ENCODE results near the gene KLHL4. TPM values are rescaled to one million over a fixed set of nuclear protein-coding genes. Genes with fewer than 3 reads are reported as not detected.

The KLHL4 gene
- total and polyA plus RNA-seq, 2 of the 8 experiments (the other 6 are each of a cell fraction or from before 2014, with no cell fraction given): 8.8 to 16.0 TPM

- H2BK15ac ChIP-seq (ENCODE audit: low read length): no peak overlapping the region
- no peak overlapping the region for H3K56ac ChIP-seq (replicated peaks; ENCODE audit: insufficient read length, low read depth, low read length)
- no peak overlapping the region for H3K4me3 ChIP-seq (ENCODE audit: extremely low read depth in 1 of 4, insufficient read depth in 2 of 4, low read depth in 3 of 4, low read length in 4 of 4)
- H4K91ac ChIP-seq (replicated peaks; ENCODE audit: insufficient read length, low read length): no peak overlapping the region
- no peaks in the 10 kb centered on the region for H3K9me3 ChIP-seq (ENCODE audit: insufficient read depth in 2 of 2, low read depth in 1 of 2, low read length in 1 of 2)
- no peaks in the 10 kb centered on the region for H3K27me3 ChIP-seq (replicated peaks in 1 of 4; ENCODE audit: control insufficient read depth in 3 of 4, extremely low read depth in 1 of 4, insufficient read depth in 3 of 4, low read length in 3 of 4)
- no peak overlapping the region for H2AFZ ChIP-seq (ENCODE audit: low read length)
- ChIA-PET CTCF (ENCODE audit: partially characterized antibody) (interaction anchor here (1.3 kb wide), 1 partner anchor 37 kb away, joined by 3 read pairs; no protein-coding TSS in a partner anchor), POLR2A (ENCODE audit: partially characterized antibody) (no interaction called here)
- no peaks in the 10 kb centered on the region for H4K20me1 ChIP-seq (replicated peaks in 1 of 2; ENCODE audit: control insufficient read depth in 1 of 2, insufficient read depth in 2 of 2, low read length in 2 of 2)
- no peak overlapping the region for H4K8ac ChIP-seq (ENCODE audit: extremely low read depth, insufficient read depth, low read length)
- H3K79me1 ChIP-seq (ENCODE audit: low read depth, low read length): no peaks in the 10 kb centered on the region
- H3K4ac ChIP-seq (replicated peaks; ENCODE audit: insufficient read length, low read depth, low read length): no peak overlapping the region
- no peak overlapping the region for H3K23ac ChIP-seq (ENCODE audit: insufficient read length)
- H2BK5ac ChIP-seq (ENCODE audit: low read depth, low read length): no peak overlapping the region
- WGBS, 2 experiments (ENCODE audit: extremely low coverage in 1 of 2, insufficient coverage in 1 of 2, insufficient read length in 1 of 2, insufficient replicate concordance in 2 of 2, low coverage in 1 of 2, low lambda C conversion rate in 2 of 2, missing lambda C conversion rate in 1 of 2): 100% methylated on average over 2 of the region's 2 CpGs; no CpG with 5 or more reads in 1 of the 2 experiments
- no peak overlapping the region for H3K14ac ChIP-seq (ENCODE audit: insufficient read length)
- no peak overlapping the region for H3K18ac ChIP-seq (ENCODE audit: extremely low read depth, low read length)
- FAIRE-seq (no peak), DNase-seq (ENCODE audit: low read depth in 1 of 2, low spot score in 2 of 2) (no peak)
- no peaks in the 10 kb centered on the region for H3K23me2 ChIP-seq (ENCODE audit: low read depth, low read length)
- no peak overlapping the region for H2BK12ac ChIP-seq (ENCODE audit: low read depth, low read length)
- H3K4me1 ChIP-seq (replicated peaks in 1 of 4; ENCODE audit: control insufficient read depth in 3 of 4, insufficient read depth in 4 of 4, low read length in 3 of 4): peaks cover 0 to 2% (median under 1%) of the 10 kb centered on the region in 4 experiments; a peak in 3 of 7 replicates
- H3K9ac ChIP-seq (replicated peaks in 1 of 4; ENCODE audit: extremely low read depth in 1 of 4, low read depth in 3 of 4, low read length in 3 of 4): no peak overlapping the region
- no peak overlapping the region for H3K4me2 ChIP-seq (ENCODE audit: insufficient read depth in 1 of 2, low read depth in 2 of 2, low read length in 2 of 2)
- no peaks in the 10 kb centered on the region for H3K36me3 ChIP-seq (ENCODE audit: control insufficient read depth in 2 of 4, insufficient read depth in 4 of 4, low read length in 3 of 4)
- H3K27ac ChIP-seq (ENCODE audit: low read depth, low read length): no peak overlapping the region
- H4K5ac ChIP-seq (ENCODE audit: insufficient read length, low read depth, low read length): no peak overlapping the region
- no peak overlapping the region for H2BK120ac ChIP-seq (replicated peaks; ENCODE audit: low read depth, low read length)
- H2AK5ac ChIP-seq (ENCODE audit: low read depth, low read length): no peak overlapping the region
- no peak overlapping the region for H2BK20ac ChIP-seq (ENCODE audit: low read length)
- H3K79me2 ChIP-seq (ENCODE audit: control insufficient read depth in 1 of 2, insufficient read depth in 2 of 2, low read length in 2 of 2): no peaks in the 10 kb centered on the region
- TF ChIP-seq SRF (IDR thresholded peaks at IDR 0.05; ENCODE audit: low read depth, low read length): no peak
- no peak for TF ChIP-seq ZNF274 (IDR thresholded peaks at IDR 0.05; ENCODE audit: borderline replicate concordance, extremely low read depth, low read length)
- no peak for TF ChIP-seq TCF12 (IDR thresholded peaks at IDR 0.05; ENCODE audit: low read depth, low read length)
- no peak for TF ChIP-seq TAF7 (optimal IDR thresholded peaks at IDR 0.05; ENCODE audit: borderline replicate concordance, low read depth, low read length)
- no peak for TF ChIP-seq POLR2A (IDR thresholded peaks at IDR 0.05; ENCODE audit: control extremely low read depth in 1 of 2, low read depth in 2 of 2, low read length in 2 of 2)
- TF ChIP-seq CHD2 (IDR thresholded peaks at IDR 0.05; ENCODE audit: low read length): no peak
- no peak for TF ChIP-seq MAX (IDR thresholded peaks at IDR 0.05)
- no peak for TF ChIP-seq SAP30 (IDR thresholded peaks at IDR 0.05; ENCODE audit: insufficient read depth, insufficient replicate concordance, low read length)
- no peak for TF ChIP-seq CTCF (IDR thresholded peaks at IDR 0.05; ENCODE audit: control extremely low read depth in 1 of 3, insufficient read depth in 1 of 3, low read depth in 1 of 3, low read length in 3 of 3)
- TF ChIP-seq RFX5 (IDR thresholded peaks at IDR 0.05; ENCODE audit: borderline replicate concordance, low read depth, low read length): no peak
- TF ChIP-seq CBX5 (IDR thresholded peaks at IDR 0.05; ENCODE audit: low read depth, low read length): no peak
- no peak for TF ChIP-seq SP2 (IDR thresholded peaks at IDR 0.05; ENCODE audit: low read length)
- no peak for TF ChIP-seq CEBPB (IDR thresholded peaks at IDR 0.05; ENCODE audit: low read depth, low read length)
Observed at GRCh38 chrX:87621697-87622096, 104.1 kb downstream of the KLHL4 start.
